Activated naive CD8-positive, alpha-beta T cell treated with anti-CD3 and anti-CD28 coated beads, Interleukin-2, amount 50 U/mL, for 24 hours (primary cell): ENCODE measurements around the gene MBOAT7.
A peak's percentile ranks its signal among the peaks of the same experiment; 100 is the strongest.

Experiments used
- ATAC-seq: fragments of 150-1000 bp; cut with Tn5 transposase; one replicate; pipeline ENCODE4 v1.10.0; 2021
- DNase-seq: peaks from one replicate; pipeline ENCODE4 v3.0.0; 2021
- H3K27ac Mint-ChIP-seq: one replicate; pipeline ENCODE4 v1.8.0; 2021; ENCODE audit warnings: mild to moderate bottlenecking, mixed read lengths
- H3K27me3 Mint-ChIP-seq: one replicate; pipeline ENCODE4 v1.8.0; 2021; ENCODE audit warnings: mixed read lengths
- H3K36me3 Mint-ChIP-seq: one replicate; pipeline ENCODE4 v1.8.0; 2021; ENCODE audit warnings: low read depth, mixed read lengths
- H3K4me1 Mint-ChIP-seq: one replicate; pipeline ENCODE4 v1.8.0; 2021; ENCODE audit warnings: mixed read lengths
- H3K4me3 Mint-ChIP-seq: one replicate; pipeline ENCODE4 v1.8.0; 2021; ENCODE audit warnings: mild to moderate bottlenecking, moderate library complexity, mixed read lengths
- H3K9me3 Mint-ChIP-seq: one replicate; pipeline ENCODE4 v1.8.0; 2021; ENCODE audit warnings: mixed read lengths

The MBOAT7 gene

DNA sequence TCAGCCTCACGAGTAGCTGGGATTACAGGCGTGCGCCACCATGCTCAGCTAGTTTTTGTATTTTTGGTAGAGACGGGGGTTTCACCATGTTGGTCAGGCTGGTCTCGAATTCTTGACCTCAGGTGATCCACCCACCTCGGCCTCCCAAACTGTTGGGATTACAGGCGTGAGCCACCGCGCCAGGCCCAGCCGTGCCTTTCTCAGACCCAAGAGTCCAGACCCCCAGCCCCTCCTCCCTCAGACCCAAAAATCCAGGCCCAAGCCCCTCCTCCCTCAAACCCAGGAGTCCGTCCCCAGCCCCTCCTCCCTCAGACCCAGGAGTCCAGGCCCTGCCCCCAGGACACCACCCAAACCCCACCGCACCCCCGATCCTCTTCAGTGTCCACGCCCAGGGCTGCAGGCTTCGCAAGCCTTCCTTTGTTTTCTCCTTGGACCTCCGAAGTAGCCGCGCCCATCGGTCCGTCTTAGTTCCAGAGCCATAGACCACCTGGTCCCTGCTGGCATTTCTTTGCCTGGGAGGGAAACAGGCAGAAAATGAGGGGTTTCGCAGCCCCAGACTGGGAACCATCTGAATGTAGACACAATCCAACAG, 20.1 kb downstream of the MBOAT7 start:
- Mint-ChIP-seq H3K27me3 (peaks cover 4% of the 10 kb centered on the region), H3K36me3 (no peaks in the 10 kb centered on the region), H3K9me3 (no peaks in the 10 kb centered on the region), H3K27ac (no peak overlapping the region), H3K4me1 (peaks cover 12% of the 10 kb centered on the region), H3K4me3 (no peak overlapping the region)
- no peak for DNase-seq
- ATAC-seq = no peak

DNA sequence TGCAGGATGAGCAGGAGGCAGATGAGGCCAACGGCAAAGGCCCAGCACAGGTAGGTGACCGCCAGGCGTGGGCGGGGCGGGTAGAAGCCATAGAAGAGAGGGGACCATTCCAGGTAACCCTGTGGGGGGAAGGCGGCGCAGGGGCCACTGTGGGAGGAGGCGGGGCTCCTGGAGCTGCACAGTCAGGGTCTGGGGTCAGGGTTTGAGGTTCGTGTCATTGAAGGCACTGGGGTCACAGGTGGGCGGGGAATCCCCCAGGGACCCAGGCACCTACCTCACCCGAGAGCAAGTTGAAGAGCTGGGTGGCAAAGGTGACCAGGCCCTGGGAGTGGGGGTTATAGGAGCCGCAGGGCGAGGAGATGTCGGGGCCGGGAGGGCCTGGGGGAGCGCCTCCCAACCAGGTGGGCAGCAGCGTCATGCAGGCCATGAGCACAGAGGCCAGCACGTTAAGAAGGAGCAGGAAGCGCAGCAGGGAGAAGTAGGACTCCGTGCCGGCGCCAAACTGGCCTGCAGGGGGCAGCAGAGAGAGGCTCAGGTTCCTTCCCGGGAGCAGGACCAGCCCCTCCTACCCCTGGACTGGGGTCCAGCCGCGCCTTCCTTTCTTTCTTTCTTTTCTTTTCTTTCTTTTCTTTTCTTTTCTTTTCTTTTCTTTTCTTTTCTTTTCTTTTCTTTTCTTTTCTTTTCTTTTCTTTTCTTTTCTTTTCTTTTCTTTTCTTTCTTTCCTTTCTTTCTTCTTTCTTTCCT, 21.0 kb downstream of the MBOAT7 start:
- Mint-ChIP-seq H3K27me3 (peaks cover 8% of the 10 kb centered on the region), H3K36me3 (no peaks in the 10 kb centered on the region), H3K4me3 (no peak overlapping the region), H3K27ac (no peak overlapping the region), H3K9me3 (no peaks in the 10 kb centered on the region), H3K4me1 (peaks cover 16% of the 10 kb centered on the region)
- peak; percentile 86 for ATAC-seq
- peak; percentile 98 for DNase-seq

DNA sequence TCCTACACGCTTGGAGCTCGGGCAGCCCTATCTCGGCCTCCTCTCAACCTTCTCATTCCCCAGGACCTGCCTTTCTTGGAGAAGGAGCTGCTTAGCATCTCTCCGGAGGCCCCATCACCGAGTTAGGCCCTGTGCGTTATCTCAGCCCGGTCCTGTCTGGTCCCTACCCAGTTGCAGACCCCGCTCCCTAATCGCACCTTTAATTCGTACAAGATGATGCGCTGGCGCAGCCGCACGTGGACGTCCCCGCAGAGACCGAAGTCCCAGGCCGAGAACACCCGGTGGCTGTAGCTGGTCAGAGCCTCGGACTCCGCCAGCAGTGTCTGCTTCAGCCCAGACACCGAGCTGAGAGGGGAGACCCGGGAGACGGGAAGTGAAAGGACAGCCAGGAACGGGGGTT, 24.2 kb downstream of the MBOAT7 start:
- Mint-ChIP-seq H3K4me1 (peaks cover 37% of the 10 kb centered on the region), H3K27ac (no peak overlapping the region), H3K36me3 (no peaks in the 10 kb centered on the region), H3K9me3 (no peaks in the 10 kb centered on the region), H3K4me3 (no peak overlapping the region), H3K27me3 (peaks cover 11% of the 10 kb centered on the region)
- no peak for ATAC-seq
- no peak for DNase-seq

DNA sequence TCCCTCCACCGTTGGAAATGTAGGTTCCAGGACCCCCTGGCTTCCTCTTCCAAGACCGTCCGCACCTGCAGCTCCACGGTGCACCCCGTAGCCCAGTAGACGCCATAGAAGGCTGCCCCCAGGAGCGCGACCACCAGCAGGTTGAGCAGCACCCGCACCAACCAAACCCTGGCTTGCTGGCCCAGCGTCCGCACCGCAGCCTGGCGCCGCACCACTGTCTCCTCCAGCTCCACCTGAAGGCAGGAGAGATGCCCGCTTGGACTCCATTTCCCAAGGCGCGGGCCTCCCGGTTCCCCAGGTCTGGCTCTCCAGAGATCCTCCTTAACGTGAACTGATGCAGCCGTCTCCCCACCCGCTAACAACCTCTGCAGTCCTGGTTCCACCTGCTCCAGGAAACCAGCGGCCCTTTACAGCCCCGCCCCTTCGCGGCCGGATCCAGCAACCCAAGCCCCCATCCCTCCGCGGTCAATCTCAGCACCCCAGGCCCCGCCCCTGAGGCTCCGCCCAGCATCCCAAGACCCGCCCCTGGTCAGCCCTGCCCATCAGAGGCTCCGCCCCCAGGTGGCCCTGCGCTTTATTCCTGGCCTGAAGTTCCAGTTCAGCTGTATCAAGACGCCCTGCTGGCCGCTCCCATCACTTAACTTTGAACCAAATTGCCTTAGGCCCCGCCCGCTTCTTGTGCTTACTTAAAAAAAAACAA, 24.9 kb downstream of the MBOAT7 start:
- ATAC-seq = no peak
- DNase-seq = peak; percentile 81
- no peak overlapping the region for H3K27ac Mint-ChIP-seq
- peak overlapping the region; percentile 32 for H3K4me3 Mint-ChIP-seq
- no peaks in the 10 kb centered on the region for H3K9me3 Mint-ChIP-seq
- peaks cover 11% of the 10 kb centered on the region for H3K27me3 Mint-ChIP-seq
- H3K4me1 Mint-ChIP-seq = peaks cover 43% of the 10 kb centered on the region
- H3K36me3 Mint-ChIP-seq = no peaks in the 10 kb centered on the region

DNA sequence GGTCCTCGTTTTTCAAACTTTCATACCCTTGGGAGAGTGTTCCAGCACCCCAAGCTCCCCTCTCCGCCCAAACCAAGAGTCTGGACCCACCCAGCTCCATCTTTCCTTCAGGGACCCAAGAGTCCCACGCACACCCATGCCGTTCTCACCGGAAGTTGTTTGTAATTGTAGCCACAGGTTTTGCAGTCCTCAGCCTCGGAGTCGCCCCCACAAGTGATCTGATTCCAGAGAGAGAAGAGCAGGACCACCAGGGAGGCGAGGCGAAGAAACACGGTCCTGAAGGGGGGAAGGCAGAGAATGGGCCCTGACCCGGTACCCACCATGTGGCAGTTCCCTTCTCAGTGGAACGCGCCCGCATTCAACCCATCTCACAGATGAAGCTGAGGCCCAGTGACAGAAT, 26.5 kb downstream of the MBOAT7 start:
- peaks cover 52% of the 10 kb centered on the region for H3K4me1 Mint-ChIP-seq
- H3K36me3 Mint-ChIP-seq = peaks cover 2% of the 10 kb centered on the region
- ATAC-seq (no peak), DNase-seq (no peak)
- H3K4me3 Mint-ChIP-seq = peak overlapping the region; percentile 12
- no peaks in the 10 kb centered on the region for H3K9me3 Mint-ChIP-seq
- no peak overlapping the region for H3K27ac Mint-ChIP-seq
- H3K27me3 Mint-ChIP-seq = peaks cover 11% of the 10 kb centered on the region

DNA sequence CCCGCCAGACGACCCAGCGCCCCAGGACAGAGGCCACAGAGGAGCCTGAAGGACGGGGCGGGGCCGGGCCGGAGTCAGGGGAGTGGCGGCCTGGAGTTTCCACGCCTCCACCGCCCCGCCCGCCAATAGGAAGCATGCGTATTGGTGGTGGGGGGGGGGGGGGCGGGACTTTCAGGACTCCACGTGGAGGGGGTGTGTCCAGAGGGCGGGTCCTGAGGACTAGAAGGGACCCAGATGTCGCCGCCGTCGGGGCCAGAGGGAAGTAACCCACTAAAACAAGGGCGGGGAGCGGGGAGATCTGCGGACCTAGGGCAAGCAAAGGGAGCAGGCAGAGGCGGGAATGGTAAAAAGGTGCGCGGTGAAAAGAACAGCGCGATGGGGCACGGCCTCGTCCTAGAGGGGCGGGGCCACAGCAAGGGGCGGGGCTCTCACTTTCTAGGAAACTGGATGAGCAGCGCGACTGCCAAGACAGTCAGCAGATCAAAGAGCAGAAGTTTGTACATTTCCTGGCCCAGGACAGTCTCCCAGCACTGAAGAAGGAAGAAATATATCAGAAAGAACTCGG, 27.1 kb downstream of the MBOAT7 start:
- peaks cover 51% of the 10 kb centered on the region for H3K4me1 Mint-ChIP-seq
- DNase-seq (peak; percentile 82), ATAC-seq (peak; percentile 5)
- H3K9me3 Mint-ChIP-seq = no peaks in the 10 kb centered on the region
- no peak overlapping the region for H3K27ac Mint-ChIP-seq
- peaks cover 11% of the 10 kb centered on the region for H3K27me3 Mint-ChIP-seq
- H3K36me3 Mint-ChIP-seq = peaks cover 2% of the 10 kb centered on the region
- peak overlapping the region; percentile 75 for H3K4me3 Mint-ChIP-seq

DNA sequence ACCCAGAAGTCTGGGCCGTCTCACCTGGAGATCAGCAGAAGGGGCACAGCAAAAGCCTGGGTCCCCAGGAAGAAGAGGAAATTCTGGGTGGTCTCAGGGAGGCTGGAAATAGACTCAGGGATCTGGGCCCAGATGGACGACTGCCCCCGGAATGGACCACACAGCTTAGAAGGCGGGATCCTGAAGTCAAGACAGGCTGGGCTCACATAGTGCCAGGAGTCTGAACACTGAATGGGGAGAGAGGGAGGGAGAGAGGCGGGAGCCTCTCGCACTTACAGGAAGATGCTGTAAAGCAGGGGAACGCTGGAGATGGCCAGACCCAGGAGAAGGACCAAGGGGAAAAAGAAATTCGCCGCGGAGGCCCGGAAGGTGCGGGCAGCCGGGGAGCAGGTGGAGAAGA, 28.5 kb downstream of the MBOAT7 start:
- ATAC-seq = no peak
- peaks cover 51% of the 10 kb centered on the region for H3K4me1 Mint-ChIP-seq
- peak overlapping the region; percentile 90 for H3K27ac Mint-ChIP-seq
- peak overlapping the region; percentile 87 for H3K4me3 Mint-ChIP-seq
- no peaks in the 10 kb centered on the region for H3K9me3 Mint-ChIP-seq
- no peak for DNase-seq
- H3K36me3 Mint-ChIP-seq = peaks cover 10% of the 10 kb centered on the region
- peaks cover 11% of the 10 kb centered on the region for H3K27me3 Mint-ChIP-seq

DNA sequence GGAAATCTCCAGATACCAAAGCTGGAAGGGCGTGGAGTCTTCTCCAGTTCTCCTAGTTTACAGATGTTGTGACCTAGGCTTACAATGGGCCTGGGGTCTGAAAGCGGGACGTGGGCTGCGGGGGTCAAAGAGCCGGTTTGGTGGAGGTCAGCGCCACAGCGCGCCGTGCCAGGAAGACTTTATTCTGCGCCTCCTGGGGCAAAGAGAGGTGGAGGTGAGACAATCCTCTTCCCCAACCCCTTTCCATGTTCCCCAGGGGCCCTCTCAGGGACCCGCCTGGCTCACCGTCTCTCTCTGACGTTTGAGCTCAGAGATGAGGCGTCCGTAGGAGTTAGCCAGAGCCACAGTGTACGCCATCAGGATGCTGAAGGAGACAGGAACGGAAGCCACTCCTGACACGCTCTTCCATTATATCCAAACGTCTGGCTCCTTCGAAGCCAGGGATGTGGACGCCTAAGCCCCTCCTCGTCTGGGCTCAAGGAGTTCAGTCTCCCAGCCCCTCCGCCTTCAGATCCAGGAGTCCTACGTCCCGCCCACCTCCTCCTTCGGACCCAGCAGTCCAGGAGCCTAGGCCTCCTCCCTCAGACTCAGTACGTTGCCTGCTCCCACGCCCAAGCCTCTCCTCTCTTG, 29.1 kb downstream of the MBOAT7 start:
- peak overlapping the region; percentile 90 for H3K27ac Mint-ChIP-seq

DNA sequence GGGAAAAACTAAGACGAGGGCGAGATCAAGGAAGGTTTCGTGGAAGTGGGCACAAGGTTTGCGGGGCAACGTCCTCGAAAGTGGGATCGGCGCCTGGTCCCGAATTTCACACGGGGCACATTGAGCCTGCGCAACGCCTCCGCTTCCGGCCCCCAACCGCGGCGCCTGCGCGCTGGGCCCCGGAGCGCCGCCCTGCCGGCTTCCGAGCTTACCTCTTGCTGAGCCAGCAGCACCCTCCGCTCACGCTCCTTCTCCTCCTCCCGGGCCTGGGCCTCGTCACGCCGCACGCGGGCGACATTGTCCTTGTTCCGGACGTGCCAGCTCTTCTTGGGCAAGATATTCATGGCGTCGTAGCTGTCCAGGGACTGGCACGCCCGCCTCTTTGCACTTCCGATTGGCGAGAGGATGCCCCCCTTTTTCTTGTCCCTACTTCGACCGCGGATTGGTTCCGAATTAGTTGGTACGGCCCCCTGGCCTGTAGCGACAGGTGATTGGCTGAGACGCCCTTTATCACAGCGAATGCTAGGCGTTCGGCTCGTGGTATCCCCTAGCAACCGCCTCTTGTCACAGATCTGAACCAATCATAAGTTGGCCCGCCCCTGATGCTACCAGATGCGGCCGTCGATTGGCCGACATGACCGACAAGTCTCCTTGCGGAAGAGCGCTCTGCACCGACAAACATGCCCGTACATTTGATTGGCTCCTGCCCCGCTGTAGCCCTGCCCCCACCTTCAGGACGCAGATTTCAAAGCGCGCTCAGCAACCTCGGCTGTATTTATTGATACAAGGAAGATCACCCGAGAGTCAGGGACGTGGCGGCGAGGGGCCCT, 29.8 kb downstream of the MBOAT7 start, which contains the start of gene LENG1:
LENG1 (minus strand) TSS at position 370 of the 830 bp plus-strand sequence; CDS start at position 344, 26 bp downstream.
- peak within 1 kb of the TSS; percentile 90 for H3K27ac Mint-ChIP-seq
- H3K4me3 Mint-ChIP-seq = peak within 1 kb of the TSS; percentile 87
- peaks cover 16% of the 10 kb centered on the region for H3K36me3 Mint-ChIP-seq

More for the DNA sequence above, 29.1 kb downstream of the MBOAT7 start:
- H3K4me3 Mint-ChIP-seq = peak overlapping the region; percentile 87
- ATAC-seq (no peak), DNase-seq (peak; percentile 22)
- peaks cover 11% of the 10 kb centered on the region for H3K27me3 Mint-ChIP-seq
- peaks cover 10% of the 10 kb centered on the region for H3K36me3 Mint-ChIP-seq
- no peaks in the 10 kb centered on the region for H3K9me3 Mint-ChIP-seq
- H3K4me1 Mint-ChIP-seq = peaks cover 51% of the 10 kb centered on the region

DNA sequence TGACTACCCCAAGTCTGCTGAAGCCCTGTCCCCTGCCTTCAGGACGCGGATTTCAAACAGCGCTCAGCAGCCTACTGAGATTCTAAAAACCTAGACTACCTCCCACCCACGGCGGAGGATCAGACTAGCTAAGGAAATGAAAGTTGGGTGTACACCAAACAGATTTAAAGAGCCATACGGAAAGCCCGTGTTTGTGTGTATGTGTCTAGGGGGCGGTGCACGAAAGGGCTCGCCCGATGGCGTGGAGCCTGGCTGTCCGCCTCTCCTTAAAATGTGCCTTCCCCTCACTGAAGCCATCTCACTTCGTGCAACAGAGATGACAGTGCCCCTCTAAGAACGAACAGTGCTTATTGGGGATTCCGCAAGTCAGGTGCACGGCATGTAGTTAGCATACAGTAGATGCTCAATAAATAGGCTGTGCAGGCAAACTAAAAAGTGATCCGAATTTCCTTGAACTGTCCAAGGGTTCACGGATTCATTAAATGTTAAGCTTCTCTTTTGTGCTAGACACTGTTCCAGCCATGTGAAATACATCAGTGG, 30.5 kb downstream of the MBOAT7 start:
- ATAC-seq (no peak), DNase-seq (peak; percentile 38)
- Mint-ChIP-seq H3K4me3 (peak overlapping the region; percentile 87), H3K27ac (peak overlapping the region; percentile 90), H3K27me3 (peaks cover 5% of the 10 kb centered on the region), H3K36me3 (peaks cover 23% of the 10 kb centered on the region), H3K4me1 (peaks cover 56% of the 10 kb centered on the region), H3K9me3 (no peaks in the 10 kb centered on the region)

More for the DNA sequence above, 29.8 kb downstream of the MBOAT7 start, which contains the start of gene LENG1:
- Mint-ChIP-seq H3K4me1 (peaks cover 55% of the 10 kb centered on the region), H3K27me3 (peaks cover 10% of the 10 kb centered on the region), H3K9me3 (no peaks in the 10 kb centered on the region)
- peak; percentile 96 for ATAC-seq
- peak; percentile 96 for DNase-seq

DNA sequence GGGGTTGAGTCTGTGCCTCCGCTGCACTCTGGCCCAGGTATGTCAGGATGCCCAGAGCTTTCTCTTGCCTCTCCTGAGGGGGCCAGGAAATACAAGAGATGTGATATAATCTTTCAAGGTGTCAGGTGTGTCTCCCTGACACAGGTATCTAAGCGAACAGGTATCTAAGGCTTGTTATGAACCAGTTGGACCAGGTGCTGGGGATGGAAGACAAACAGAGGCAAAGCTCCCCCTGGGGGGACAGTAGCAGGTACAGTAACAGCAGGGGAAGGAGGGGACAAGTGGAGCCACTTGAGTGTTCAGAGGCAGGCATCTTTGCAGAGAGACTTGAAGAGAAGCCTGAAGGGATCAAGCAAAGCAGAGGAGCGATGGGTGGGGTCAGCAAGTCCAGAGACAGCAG, 32.4 kb downstream of the MBOAT7 start:
- DNase-seq (no peak), ATAC-seq (no peak)
- peaks cover 26% of the 10 kb centered on the region for H3K36me3 Mint-ChIP-seq
- H3K27me3 Mint-ChIP-seq = no peaks in the 10 kb centered on the region
- H3K27ac Mint-ChIP-seq = peak overlapping the region; percentile 16
- H3K9me3 Mint-ChIP-seq = no peaks in the 10 kb centered on the region
- no peak overlapping the region for H3K4me3 Mint-ChIP-seq
- H3K4me1 Mint-ChIP-seq = peaks cover 51% of the 10 kb centered on the region

DNA sequence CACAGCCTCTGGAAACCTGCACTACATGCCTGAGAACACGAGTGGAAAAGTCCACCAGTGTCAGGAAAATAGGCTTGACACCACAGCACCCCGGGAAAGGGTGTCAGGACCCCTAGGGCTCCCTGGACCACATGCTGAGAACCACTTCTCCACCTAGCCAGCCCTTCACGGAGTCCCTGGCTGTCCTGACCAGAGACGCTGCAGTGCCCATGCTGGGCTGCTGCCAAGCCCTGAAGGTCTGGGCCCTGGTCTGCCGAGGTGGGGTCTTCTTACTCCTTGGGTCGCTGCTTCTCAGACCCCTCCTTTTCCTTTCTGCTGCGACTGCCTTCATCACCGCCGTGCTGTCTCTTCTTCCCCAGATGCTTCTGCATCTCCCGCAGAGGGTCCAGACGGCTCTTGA, 32.9 kb downstream of the MBOAT7 start:
- ATAC-seq (no peak), DNase-seq (no peak)
- no peak overlapping the region for H3K27ac Mint-ChIP-seq
- peaks cover 26% of the 10 kb centered on the region for H3K36me3 Mint-ChIP-seq
- H3K9me3 Mint-ChIP-seq = no peaks in the 10 kb centered on the region
- peaks cover 48% of the 10 kb centered on the region for H3K4me1 Mint-ChIP-seq
- H3K27me3 Mint-ChIP-seq = no peaks in the 10 kb centered on the region
- no peak overlapping the region for H3K4me3 Mint-ChIP-seq

DNA sequence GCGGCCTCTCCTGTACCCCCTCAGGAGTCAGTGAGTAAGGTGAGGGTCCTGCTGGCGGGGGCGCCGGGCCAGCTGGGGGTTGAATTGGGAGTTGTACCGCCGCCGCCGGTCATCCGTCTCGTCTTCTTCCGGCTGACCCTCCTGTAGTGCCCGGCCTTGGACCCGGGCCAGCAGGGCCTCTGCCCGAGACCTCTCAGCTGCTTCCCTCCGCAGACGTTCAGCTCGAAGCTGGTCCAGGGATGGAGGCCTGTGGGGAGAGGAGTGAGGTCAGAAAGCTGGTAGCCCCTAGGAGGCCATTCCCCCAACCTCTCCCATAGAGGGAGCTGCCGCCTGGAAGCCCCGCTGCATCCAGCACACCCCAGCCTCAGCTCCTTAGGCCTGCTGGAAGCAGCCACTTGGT, 33.7 kb downstream of the MBOAT7 start:
- H3K4me3 Mint-ChIP-seq = no peak overlapping the region
- no peak overlapping the region for H3K27ac Mint-ChIP-seq
- ATAC-seq (no peak), DNase-seq (no peak)
- H3K27me3 Mint-ChIP-seq = no peaks in the 10 kb centered on the region
- H3K36me3 Mint-ChIP-seq = peaks cover 26% of the 10 kb centered on the region
- no peaks in the 10 kb centered on the region for H3K9me3 Mint-ChIP-seq
- peaks cover 44% of the 10 kb centered on the region for H3K4me1 Mint-ChIP-seq
